ENCODE measurements around the gene ACTN2.

The ACTN2 gene

DNA sequence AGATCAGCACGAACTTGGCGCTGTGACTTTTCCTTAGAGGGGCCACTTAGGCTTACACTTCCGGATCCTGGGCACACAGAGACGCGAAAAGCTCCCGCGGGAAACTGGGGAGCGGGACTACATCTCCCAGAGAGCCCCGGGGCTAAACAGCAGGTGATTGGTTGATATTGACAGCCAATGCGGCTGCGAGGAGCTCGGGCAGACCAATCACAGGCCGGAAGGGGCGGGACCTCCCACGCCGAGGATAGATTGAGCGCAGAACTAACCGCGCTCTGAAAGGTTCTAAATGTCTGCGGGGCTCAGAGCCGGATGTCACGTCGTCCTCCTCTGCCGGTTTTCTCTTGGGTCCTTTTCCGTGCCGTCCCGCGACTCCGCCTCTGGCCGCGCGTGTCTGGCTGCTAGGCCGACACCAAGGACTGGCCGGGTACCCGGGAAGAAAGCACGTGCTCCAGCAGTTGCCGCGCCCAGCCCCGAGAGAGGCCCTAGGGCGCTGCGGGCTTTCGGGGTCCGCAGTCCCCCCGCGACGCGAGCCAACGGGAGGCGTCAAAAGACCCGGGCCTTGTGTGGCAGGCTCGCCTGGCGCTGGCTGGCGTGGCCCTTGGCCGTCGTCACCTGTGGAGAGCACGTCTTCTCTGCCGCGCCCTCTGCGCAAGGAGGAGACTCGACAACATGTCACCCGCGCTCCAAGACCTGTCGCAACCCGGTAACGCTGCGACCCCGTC is 108.9 kb downstream of the ACTN2 start, which contains the start of gene MTR (continued):
- TF ChIP-seq, protein P1, sequence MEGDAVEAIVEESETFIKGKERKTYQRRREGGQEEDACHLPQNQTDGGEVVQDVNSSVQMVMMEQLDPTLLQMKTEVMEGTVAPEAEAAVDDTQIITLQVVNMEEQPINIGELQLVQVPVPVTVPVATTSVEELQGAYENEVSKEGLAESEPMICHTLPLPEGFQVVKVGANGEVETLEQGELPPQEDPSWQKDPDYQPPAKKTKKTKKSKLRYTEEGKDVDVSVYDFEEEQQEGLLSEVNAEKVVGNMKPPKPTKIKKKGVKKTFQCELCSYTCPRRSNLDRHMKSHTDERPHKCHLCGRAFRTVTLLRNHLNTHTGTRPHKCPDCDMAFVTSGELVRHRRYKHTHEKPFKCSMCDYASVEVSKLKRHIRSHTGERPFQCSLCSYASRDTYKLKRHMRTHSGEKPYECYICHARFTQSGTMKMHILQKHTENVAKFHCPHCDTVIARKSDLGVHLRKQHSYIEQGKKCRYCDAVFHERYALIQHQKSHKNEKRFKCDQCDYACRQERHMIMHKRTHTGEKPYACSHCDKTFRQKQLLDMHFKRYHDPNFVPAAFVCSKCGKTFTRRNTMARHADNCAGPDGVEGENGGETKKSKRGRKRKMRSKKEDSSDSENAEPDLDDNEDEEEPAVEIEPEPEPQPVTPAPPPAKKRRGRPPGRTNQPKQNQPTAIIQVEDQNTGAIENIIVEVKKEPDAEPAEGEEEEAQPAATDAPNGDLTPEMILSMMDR (tag by site-specific recombination; IDR thresholded peaks at IDR 0.05) = peak; percentile 74; the same call in 1 of the 2 replicates
- TF ChIP-seq, protein P2, sequence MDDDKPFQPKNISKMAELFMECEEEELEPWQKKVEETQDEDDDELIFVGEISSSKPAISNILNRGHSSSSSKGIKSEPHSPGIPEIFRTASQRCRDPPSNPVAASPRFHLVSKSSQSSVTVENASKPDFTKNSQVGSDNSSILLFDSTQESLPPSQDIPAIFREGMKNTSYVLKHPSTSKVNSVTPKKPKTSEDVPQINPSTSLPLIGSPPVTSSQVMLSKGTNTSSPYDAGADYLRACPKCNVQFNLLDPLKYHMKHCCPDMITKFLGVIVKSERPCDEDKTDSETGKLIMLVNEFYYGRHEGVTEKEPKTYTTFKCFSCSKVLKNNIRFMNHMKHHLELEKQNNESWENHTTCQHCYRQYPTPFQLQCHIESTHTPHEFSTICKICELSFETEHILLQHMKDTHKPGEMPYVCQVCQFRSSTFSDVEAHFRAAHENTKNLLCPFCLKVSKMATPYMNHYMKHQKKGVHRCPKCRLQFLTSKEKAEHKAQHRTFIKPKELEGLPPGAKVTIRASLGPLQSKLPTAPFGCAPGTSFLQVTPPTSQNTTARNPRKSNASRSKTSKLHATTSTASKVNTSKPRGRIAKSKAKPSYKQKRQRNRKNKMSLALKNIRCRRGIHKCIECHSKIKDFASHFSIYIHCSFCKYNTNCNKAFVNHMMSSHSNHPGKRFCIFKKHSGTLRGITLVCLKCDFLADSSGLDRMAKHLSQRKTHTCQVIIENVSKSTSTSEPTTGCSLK (tag by site-specific recombination; IDR thresholded peaks at IDR 0.05) = no peak
- TF ChIP-seq ZNF626 (tag by site-specific recombination; IDR thresholded peaks at IDR 0.05) (no peak), ZNF549 (tag by site-specific recombination; IDR thresholded peaks at IDR 0.05) (no peak), RBAK (tag by site-specific recombination; IDR thresholded peaks at IDR 0.05) (no peak), ZNF776 (tag by site-specific recombination; IDR thresholded peaks at IDR 0.05; ENCODE audit: borderline replicate concordance) (no peak), KLF8 (tag by site-specific recombination; IDR thresholded peaks at IDR 0.05) (peak; percentile 50; the same call in 1 of the 2 replicates), ZNF366 (tag by site-specific recombination; conservative IDR thresholded peaks at IDR 0.05) (peak; percentile 97), ZSCAN23 (tag by site-specific recombination; IDR thresholded peaks at IDR 0.05) (no peak; the same call in 1 of the 2 replicates), ZNF350 (tag by site-specific recombination; IDR thresholded peaks at IDR 0.05) (no peak), ZNF530 (tag by site-specific recombination; IDR thresholded peaks at IDR 0.05; ENCODE audit: low read depth) (no peak), ZNF548 (tag by site-specific recombination; IDR thresholded peaks at IDR 0.05) (no peak), ZNF426 (tag by site-specific recombination; IDR thresholded peaks at IDR 0.05) (no peak), ZFP69B (tag by site-specific recombination; IDR thresholded peaks at IDR 0.05) (peak; percentile 69; the same call in 1 of the 2 replicates), ZNF121 (tag by site-specific recombination; IDR thresholded peaks at IDR 0.05) (peak; percentile 75), ZNF785 (tag by site-specific recombination; IDR thresholded peaks at IDR 0.05) (no peak), ZNF335 (tag by site-specific recombination; conservative IDR thresholded peaks at IDR 0.05) (peak; percentile 98), SALL2 (tag by site-specific recombination; IDR thresholded peaks at IDR 0.05; ENCODE audit: borderline replicate concordance) (no peak), ZNF510 (tag by site-specific recombination; IDR thresholded peaks at IDR 0.05; ENCODE audit: insufficient replicate concordance) (no peak), ZNF311 (tag by site-specific recombination; IDR thresholded peaks at IDR 0.05; ENCODE audit: borderline replicate concordance) (no peak), ZNF223 (tag by site-specific recombination; IDR thresholded peaks at IDR 0.05) (no peak), ZNF555 (tag by site-specific recombination; conservative IDR thresholded peaks at IDR 0.05) (no peak), HOXA7 (CRISPR knock-in tag; IDR thresholded peaks at IDR 0.05; ENCODE audit: borderline replicate concordance) (no peak), BCL11B (tag by site-specific recombination; IDR thresholded peaks at IDR 0.05; ENCODE audit: low read depth) (no peak), MZF1 (tag by site-specific recombination; IDR thresholded peaks at IDR 0.05; ENCODE audit: borderline replicate concordance) (no peak)
- TF ChIP-seq, protein P3, sequence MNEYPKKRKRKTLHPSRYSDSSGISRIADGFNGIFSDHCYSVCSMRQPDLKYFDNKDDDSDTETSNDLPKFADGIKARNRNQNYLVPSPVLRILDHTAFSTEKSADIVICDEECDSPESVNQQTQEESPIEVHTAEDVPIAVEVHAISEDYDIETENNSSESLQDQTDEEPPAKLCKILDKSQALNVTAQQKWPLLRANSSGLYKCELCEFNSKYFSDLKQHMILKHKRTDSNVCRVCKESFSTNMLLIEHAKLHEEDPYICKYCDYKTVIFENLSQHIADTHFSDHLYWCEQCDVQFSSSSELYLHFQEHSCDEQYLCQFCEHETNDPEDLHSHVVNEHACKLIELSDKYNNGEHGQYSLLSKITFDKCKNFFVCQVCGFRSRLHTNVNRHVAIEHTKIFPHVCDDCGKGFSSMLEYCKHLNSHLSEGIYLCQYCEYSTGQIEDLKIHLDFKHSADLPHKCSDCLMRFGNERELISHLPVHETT (tag by site-specific recombination; IDR thresholded peaks at IDR 0.05) = no peak; the same call in 1 of the 2 replicates
- TF ChIP-seq, protein P4, sequence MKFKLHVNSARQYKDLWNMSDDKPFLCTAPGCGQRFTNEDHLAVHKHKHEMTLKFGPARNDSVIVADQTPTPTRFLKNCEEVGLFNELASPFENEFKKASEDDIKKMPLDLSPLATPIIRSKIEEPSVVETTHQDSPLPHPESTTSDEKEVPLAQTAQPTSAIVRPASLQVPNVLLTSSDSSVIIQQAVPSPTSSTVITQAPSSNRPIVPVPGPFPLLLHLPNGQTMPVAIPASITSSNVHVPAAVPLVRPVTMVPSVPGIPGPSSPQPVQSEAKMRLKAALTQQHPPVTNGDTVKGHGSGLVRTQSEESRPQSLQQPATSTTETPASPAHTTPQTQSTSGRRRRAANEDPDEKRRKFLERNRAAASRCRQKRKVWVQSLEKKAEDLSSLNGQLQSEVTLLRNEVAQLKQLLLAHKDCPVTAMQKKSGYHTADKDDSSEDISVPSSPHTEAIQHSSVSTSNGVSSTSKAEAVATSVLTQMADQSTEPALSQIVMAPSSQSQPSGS (tag by site-specific recombination; IDR thresholded peaks at IDR 0.05; ENCODE audit: low read depth) = no peak
- TF ChIP-seq, protein P5, sequence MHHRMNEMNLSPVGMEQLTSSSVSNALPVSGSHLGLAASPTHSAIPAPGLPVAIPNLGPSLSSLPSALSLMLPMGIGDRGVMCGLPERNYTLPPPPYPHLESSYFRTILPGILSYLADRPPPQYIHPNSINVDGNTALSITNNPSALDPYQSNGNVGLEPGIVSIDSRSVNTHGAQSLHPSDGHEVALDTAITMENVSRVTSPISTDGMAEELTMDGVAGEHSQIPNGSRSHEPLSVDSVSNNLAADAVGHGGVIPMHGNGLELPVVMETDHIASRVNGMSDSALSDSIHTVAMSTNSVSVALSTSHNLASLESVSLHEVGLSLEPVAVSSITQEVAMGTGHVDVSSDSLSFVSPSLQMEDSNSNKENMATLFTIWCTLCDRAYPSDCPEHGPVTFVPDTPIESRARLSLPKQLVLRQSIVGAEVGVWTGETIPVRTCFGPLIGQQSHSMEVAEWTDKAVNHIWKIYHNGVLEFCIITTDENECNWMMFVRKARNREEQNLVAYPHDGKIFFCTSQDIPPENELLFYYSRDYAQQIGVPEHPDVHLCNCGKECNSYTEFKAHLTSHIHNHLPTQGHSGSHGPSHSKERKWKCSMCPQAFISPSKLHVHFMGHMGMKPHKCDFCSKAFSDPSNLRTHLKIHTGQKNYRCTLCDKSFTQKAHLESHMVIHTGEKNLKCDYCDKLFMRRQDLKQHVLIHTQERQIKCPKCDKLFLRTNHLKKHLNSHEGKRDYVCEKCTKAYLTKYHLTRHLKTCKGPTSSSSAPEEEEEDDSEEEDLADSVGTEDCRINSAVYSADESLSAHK (tag by site-specific recombination; IDR thresholded peaks at IDR 0.05) = no peak
- TF ChIP-seq, protein P6, sequence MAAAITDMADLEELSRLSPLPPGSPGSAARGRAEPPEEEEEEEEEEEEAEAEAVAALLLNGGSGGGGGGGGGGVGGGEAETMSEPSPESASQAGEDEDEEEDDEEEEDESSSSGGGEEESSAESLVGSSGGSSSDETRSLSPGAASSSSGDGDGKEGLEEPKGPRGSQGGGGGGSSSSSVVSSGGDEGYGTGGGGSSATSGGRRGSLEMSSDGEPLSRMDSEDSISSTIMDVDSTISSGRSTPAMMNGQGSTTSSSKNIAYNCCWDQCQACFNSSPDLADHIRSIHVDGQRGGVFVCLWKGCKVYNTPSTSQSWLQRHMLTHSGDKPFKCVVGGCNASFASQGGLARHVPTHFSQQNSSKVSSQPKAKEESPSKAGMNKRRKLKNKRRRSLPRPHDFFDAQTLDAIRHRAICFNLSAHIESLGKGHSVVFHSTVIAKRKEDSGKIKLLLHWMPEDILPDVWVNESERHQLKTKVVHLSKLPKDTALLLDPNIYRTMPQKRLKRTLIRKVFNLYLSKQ (tag by site-specific recombination; IDR thresholded peaks at IDR 0.05; ENCODE audit: borderline replicate concordance) = no peak
